K562 (cell line): ENCODE measurements around the gene PACSIN1. TPM values are rescaled to one million over a fixed set of nuclear protein-coding genes. Genes with fewer than 3 reads are reported as not detected.

Experiments
- BDP1 ChIP-seq: IDR thresholded peaks from 3 replicates; pipeline ENCODE4 v1.6.1; 2011; ENCODE audit not compliant: insufficient read length, insufficient read depth
- CBX8 ChIP-seq: fragments of 200-600 bp; sonication (generic); IDR thresholded peaks from 2 replicates; pipeline ENCODE4 v1.6.1; 2012; ENCODE audit warnings: borderline replicate concordance, mixed run types, low read depth, mild to moderate bottlenecking, moderate library complexity, mixed read lengths, low read length, control low read depth, inconsistent platforms; ENCODE audit not compliant: poor library complexity, severe bottlenecking; ENCODE audit errors: extremely low read depth
- HMG20B ChIP-seq: fragments of 250-450 bp; sonication (Bioruptor Pico); IDR thresholded peaks from 2 replicates; pipeline ENCODE4 v1.5.0; 2021; ENCODE audit warnings: mild to moderate bottlenecking
- HSF4 ChIP-seq: fragments of 250-450 bp; sonication (Bioruptor Pico); IDR thresholded peaks from 2 replicates; pipeline ENCODE4 v2.1.2; 2022; ENCODE audit warnings: mild to moderate bottlenecking, moderate library complexity, borderline replicate concordance
- MEF2A ChIP-seq: IDR thresholded peaks from 2 replicates; pipeline ENCODE4 v1.6.1; 2011; ENCODE audit warnings: low read depth, mild to moderate bottlenecking, low read length, moderate library complexity; ENCODE audit not compliant: control insufficient read depth
- POLR2G ChIP-seq: fragments of 200-400 bp; formaldehyde crosslinking; IDR thresholded peaks from 2 replicates; pipeline ENCODE4 v1.6.1; 2017; ENCODE audit warnings: low read depth, mild to moderate bottlenecking, antibody characterized with exemption, low read length, moderate library complexity
- SAFB ChIP-seq: fragments of 200-400 bp; formaldehyde crosslinking; IDR thresholded peaks from 2 replicates; pipeline ENCODE4 v1.6.1; 2017; ENCODE audit warnings: low read depth, low read length, borderline replicate concordance
- SP1 ChIP-seq: sonication (generic); formaldehyde crosslinking; IDR thresholded peaks from 2 replicates; pipeline ENCODE4 v1.8.1; 2022; ENCODE audit warnings: mild to moderate bottlenecking, missing genetic modification reagents
- ZEB2 ChIP-seq: fragments of 450-650 bp; IDR thresholded peaks from 2 replicates; pipeline ENCODE4 v1.6.1; 2016
- ZNF124 ChIP-seq: sonication (generic); formaldehyde crosslinking; IDR thresholded peaks from 2 replicates; pipeline ENCODE4 v1.8.1; 2022; ENCODE audit warnings: missing genetic modification reagents
- ZNF175 ChIP-seq: fragments of 200-800 bp; sonication (Bioruptor generic); IDR thresholded peaks from 2 replicates; pipeline ENCODE4 v1.6.1; 2016; ENCODE audit warnings: low read depth, mild to moderate bottlenecking, missing genetic modification characterization, missing compliant biosample characterization
- ZNF184 ChIP-seq: sonication (generic); formaldehyde crosslinking; IDR thresholded peaks from 2 replicates; pipeline ENCODE4 v1.5.0; 2020; ENCODE audit warnings: missing genetic modification reagents
- ZNF212 ChIP-seq: fragments of 450-650 bp; formaldehyde crosslinking; IDR thresholded peaks from 2 replicates; pipeline ENCODE4 v1.4.0; 2020; ENCODE audit warnings: mild to moderate bottlenecking
- ZNF217 ChIP-seq: sonication (generic); formaldehyde crosslinking; IDR thresholded peaks from 2 replicates; pipeline ENCODE4 v1.8.0; 2022; ENCODE audit warnings: mild to moderate bottlenecking, missing genetic modification reagents
- ZNF764 ChIP-seq: fragments of 250-450 bp; sonication (Bioruptor Pico); IDR thresholded peaks from 2 replicates; pipeline ENCODE4 v1.4.0; 2020; ENCODE audit warnings: low read depth, mild to moderate bottlenecking, moderate library complexity
- polyA plus RNA-seq, 8 experiments: library from polyadenylated mRNA; depleted of rRNA in 4 of 8; stranded (reverse) in 5 of 8; unstranded in 3 of 8; fragments of >200 nt; fragmentation: Nextera tagmentation in 2 of 8; fragmentation: Illumina TruSeq in 1 of 8; extraction: Ambion mirVana in 2 of 8; extraction: Trizol in 1 of 8; gene quantifications; 2 replicates each; pipeline versions ENCODE4 v1.2.1 to v1.2.3, GENCODE V29; 2011 to 2014; ENCODE audit warnings: inconsistent platforms in 1 of 8, missing spikeins in 1 of 8
- total RNA-seq, 7 experiments: library from RNA; depleted of rRNA in 6 of 7; stranded (reverse); fragments of >200 nt in 6 of 7; fragmentation: Illumina TruSeq in 2 of 7; extraction: Trizol in 2 of 7; gene quantifications; 2 replicates each; pipeline versions ENCODE4 v1.2.1 to v1.2.3, GENCODE V29; 2011 to 2021; ENCODE audit warnings: low replicate concordance in 1 of 7
- TF ChIP-seq, protein P1 (sequence below): fragments of 450-650 bp; formaldehyde crosslinking; IDR thresholded peaks from 2 replicates; pipeline ENCODE4 v1.4.0; 2020; ENCODE audit warnings: mild to moderate bottlenecking, mixed read lengths
- TF ChIP-seq, protein P2 (sequence below): fragments of 450-650 bp; formaldehyde crosslinking; IDR thresholded peaks from 2 replicates; pipeline ENCODE4 v1.4.0; 2022; ENCODE audit warnings: mild to moderate bottlenecking, moderate library complexity
- TF ChIP-seq, protein P3 (sequence below): sonication (generic); formaldehyde crosslinking; IDR thresholded peaks from 2 replicates; pipeline ENCODE4 v1.8.0; 2022; ENCODE audit warnings: missing genetic modification reagents, mild to moderate bottlenecking, borderline replicate concordance
- TF ChIP-seq, protein P4 (sequence below): sonication (generic); formaldehyde crosslinking; IDR thresholded peaks from 2 replicates; pipeline ENCODE4 v1.8.1; 2023; ENCODE audit warnings: mild to moderate bottlenecking, missing genetic modification reagents
- TF ChIP-seq, protein P5 (sequence below): fragments of 450-650 bp; IDR thresholded peaks from 2 replicates; pipeline ENCODE4 v1.6.1; 2017; ENCODE audit warnings: antibody characterized with exemption

PACSIN1 gene
- total and polyA plus RNA-seq, 9 of the 15 experiments (the other 6 are each of a cell fraction or from before 2014, with no cell fraction given) = 0.01 to 1.7 (median 0.45) TPM

DNA sequence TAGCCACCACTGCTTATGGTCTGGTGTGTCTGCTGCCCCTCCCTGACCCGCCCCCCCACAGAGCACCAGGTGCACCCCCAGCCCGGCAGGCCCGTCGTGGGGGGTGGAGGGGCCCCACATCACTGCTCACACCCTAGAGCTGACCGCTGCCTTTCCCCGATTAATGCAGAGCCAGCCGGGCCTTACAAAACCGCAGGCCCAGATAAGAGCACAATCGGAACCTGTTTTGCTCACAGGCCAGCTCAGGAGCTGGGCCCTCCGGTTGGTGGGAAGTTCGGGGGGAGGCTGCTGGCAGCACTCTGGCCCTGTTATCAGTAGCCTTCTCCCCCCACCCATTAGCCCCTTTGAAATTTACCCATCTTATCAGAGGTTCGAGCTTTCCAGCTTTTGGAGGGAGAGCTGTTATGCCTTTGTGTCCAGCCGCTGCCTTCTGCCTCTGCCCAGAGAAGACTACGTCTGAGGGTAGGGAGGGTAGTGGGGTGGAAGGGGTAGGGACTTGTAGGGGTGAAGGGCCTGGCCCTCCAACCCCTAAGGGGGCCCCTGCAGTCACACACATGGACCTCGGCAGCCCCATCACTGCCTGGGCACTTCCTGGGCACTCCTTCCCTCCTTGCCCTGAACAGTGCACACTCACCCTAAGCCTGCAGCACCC lies 97.1 kb downstream of the PACSIN1 start (continued):
- TF ChIP-seq ZNF184 (CRISPR knock-in tag) (no peak), ZNF212 (CRISPR knock-in tag) (no peak), SP1 (CRISPR knock-in tag) (no peak; the same call in 1 of the 2 replicates), BDP1 (no peak), ZNF217 (no peak), ZNF764 (no peak), HSF4 (no peak), SAFB (no peak), CBX8 (no peak), HMG20B (no peak), ZNF124 (CRISPR knock-in tag) (no peak), ZNF175 (CRISPR knock-in tag) (no peak), ZEB2 (peak; percentile 47; the same call in 1 of the 2 replicates), POLR2G (no peak), MEF2A (no peak)
- TF ChIP-seq, protein P1, sequence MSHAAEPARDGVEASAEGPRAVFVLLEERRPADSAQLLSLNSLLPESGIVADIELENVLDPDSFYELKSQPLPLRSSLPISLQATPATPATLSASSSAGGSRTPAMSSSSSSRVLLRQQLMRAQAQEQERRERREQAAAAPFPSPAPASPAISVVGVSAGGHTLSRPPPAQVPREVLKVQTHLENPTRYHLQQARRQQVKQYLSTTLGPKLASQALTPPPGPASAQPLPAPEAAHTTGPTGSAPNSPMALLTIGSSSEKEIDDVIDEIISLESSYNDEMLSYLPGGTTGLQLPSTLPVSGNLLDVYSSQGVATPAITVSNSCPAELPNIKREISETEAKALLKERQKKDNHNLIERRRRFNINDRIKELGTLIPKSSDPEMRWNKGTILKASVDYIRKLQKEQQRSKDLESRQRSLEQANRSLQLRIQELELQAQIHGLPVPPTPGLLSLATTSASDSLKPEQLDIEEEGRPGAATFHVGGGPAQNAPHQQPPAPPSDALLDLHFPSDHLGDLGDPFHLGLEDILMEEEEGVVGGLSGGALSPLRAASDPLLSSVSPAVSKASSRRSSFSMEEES = no peak
- TF ChIP-seq, protein P2, sequence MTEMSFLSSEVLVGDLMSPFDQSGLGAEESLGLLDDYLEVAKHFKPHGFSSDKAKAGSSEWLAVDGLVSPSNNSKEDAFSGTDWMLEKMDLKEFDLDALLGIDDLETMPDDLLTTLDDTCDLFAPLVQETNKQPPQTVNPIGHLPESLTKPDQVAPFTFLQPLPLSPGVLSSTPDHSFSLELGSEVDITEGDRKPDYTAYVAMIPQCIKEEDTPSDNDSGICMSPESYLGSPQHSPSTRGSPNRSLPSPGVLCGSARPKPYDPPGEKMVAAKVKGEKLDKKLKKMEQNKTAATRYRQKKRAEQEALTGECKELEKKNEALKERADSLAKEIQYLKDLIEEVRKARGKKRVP = peak; percentile 51; the same call in 1 of the 2 replicates
- TF ChIP-seq, protein P3, sequence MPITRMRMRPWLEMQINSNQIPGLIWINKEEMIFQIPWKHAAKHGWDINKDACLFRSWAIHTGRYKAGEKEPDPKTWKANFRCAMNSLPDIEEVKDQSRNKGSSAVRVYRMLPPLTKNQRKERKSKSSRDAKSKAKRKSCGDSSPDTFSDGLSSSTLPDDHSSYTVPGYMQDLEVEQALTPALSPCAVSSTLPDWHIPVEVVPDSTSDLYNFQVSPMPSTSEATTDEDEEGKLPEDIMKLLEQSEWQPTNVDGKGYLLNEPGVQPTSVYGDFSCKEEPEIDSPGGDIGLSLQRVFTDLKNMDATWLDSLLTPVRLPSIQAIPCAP (CRISPR knock-in tag) = no peak
- TF ChIP-seq, protein P4, sequence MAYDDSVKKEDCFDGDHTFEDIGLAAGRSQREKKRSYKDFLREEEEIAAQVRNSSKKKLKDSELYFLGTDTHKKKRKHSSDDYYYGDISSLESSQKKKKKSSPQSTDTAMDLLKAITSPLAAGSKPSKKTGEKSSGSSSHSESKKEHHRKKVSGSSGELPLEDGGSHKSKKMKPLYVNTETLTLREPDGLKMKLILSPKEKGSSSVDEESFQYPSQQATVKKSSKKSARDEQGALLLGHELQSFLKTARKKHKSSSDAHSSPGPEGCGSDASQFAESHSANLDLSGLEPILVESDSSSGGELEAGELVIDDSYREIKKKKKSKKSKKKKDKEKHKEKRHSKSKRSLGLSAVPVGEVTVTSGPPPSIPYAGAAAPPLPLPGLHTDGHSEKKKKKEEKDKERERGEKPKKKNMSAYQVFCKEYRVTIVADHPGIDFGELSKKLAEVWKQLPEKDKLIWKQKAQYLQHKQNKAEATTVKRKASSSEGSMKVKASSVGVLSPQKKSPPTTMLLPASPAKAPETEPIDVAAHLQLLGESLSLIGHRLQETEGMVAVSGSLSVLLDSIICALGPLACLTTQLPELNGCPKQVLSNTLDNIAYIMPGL (CRISPR knock-in tag) = no peak
- TF ChIP-seq, protein P5, sequence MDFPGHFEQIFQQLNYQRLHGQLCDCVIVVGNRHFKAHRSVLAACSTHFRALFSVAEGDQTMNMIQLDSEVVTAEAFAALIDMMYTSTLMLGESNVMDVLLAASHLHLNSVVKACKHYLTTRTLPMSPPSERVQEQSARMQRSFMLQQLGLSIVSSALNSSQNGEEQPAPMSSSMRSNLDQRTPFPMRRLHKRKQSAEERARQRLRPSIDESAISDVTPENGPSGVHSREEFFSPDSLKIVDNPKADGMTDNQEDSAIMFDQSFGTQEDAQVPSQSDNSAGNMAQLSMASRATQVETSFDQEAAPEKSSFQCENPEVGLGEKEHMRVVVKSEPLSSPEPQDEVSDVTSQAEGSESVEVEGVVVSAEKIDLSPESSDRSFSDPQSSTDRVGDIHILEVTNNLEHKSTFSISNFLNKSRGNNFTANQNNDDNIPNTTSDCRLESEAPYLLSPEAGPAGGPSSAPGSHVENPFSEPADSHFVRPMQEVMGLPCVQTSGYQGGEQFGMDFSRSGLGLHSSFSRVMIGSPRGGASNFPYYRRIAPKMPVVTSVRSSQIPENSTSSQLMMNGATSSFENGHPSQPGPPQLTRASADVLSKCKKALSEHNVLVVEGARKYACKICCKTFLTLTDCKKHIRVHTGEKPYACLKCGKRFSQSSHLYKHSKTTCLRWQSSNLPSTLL = no peak
